Measurements from ENCODE around the gene TMEM212. TPM values are rescaled to one million over a fixed set of nuclear protein-coding genes. Genes with fewer than 3 reads are reported as not detected.

TMEM212 gene
- total and polyA plus RNA-seq, 2 of the 13 experiments (the other 11 are each of a cell fraction or from before 2014, with no cell fraction given), result not detected

GRCh38 chr3:171838218-171838720 lies 4.9 kb upstream of the TMEM212 start (continued):
- TF ChIP-seq HNF1B (CRISPR knock-in tag; IDR thresholded peaks at IDR 0.05), result peak; percentile 61
- TF ChIP-seq ZNF615 (CRISPR knock-in tag; IDR thresholded peaks at IDR 0.05; ENCODE audit: borderline replicate concordance), result no peak
- no peak for TF ChIP-seq MTF1 (CRISPR knock-in tag; IDR thresholded peaks at IDR 0.05)
- TF ChIP-seq ZNF350 (CRISPR knock-in tag; IDR thresholded peaks at IDR 0.05; ENCODE audit: borderline replicate concordance, low read depth), result peak; percentile 50; the same call in 1 of the 2 replicates
- peak; percentile 80 for TF ChIP-seq NCOA2 (CRISPR knock-in tag; IDR thresholded peaks at IDR 0.05)
- TF ChIP-seq ZMAT3 (CRISPR knock-in tag; conservative IDR thresholded peaks at IDR 0.05), result 0 out of 2 replicates have a peak, but pooled peaks have one; percentile 43
- 0 out of 2 replicates have a peak, but pooled peaks have one; percentile 22 for TF ChIP-seq ZNF761 (CRISPR knock-in tag; conservative IDR thresholded peaks at IDR 0.05)
- TF ChIP-seq HNF1A (IDR thresholded peaks at IDR 0.05; ENCODE audit: low read depth), result no peak; the same call in 1 of the 2 replicates
- peak; percentile 48; the same call in 1 of the 2 replicates for TF ChIP-seq HNF1A (CRISPR knock-in tag; IDR thresholded peaks at IDR 0.05; ENCODE audit: borderline replicate concordance)
- no peak for TF ChIP-seq E2F2 (CRISPR knock-in tag; IDR thresholded peaks at IDR 0.05; ENCODE audit: borderline replicate concordance)
- 0 out of 2 replicates have a peak, but pooled peaks have one; percentile 28 for TF ChIP-seq TRIM24 (CRISPR knock-in tag; IDR thresholded peaks at IDR 0.05)
- TF ChIP-seq PAXIP1 (CRISPR knock-in tag; conservative IDR thresholded peaks at IDR 0.05), result peak; percentile 63
- no peak for TF ChIP-seq PCBP2 (optimal IDR thresholded peaks at IDR 0.05; ENCODE audit: low read depth, low read length, poor library complexity, severe bottlenecking)
- TF ChIP-seq ZNF564 (CRISPR knock-in tag; IDR thresholded peaks at IDR 0.05), result no peak
- no peak for TF ChIP-seq SRSF4 (IDR thresholded peaks at IDR 0.05; ENCODE audit: low read depth, low read length, poor library complexity, severe bottlenecking)
- TF ChIP-seq, protein P1, sequence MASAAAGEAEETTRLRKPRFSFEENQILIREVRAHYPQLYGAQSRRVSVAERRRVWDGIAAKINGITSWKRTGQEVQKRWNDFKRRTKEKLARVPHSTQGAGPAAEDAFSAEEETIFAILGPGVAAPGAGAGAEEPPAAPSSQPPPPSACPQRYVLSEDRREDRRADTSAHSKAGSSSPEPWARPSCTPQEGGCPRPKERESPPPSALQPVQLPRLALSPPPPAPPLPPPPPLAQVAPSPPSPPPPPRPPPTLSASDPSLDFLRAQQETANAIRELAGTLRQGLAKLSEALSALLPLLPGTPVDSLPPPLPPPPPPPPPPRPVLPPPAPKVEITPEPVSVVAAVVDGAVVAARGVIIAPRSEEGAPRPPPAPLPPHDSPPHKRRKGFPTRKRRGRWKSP (CRISPR knock-in tag; IDR thresholded peaks at IDR 0.05), result no peak
- no peak for TF ChIP-seq TOPORS (CRISPR knock-in tag; IDR thresholded peaks at IDR 0.05)

Measured in HepG2 (cell line).